KOPT-K1 (cell line): ENCODE measurements around the gene LRCH1.

Experiments used
- H3K27ac ChIP-seq: fragments of 200-600 bp; sonication (generic); 2 replicates; pipeline ENCODE4 v1.5.1; 2016; ENCODE audit warnings: antibody characterized with exemption, mild to moderate bottlenecking, low read depth, low read length; ENCODE audit not compliant: poor library complexity, severe bottlenecking
- H3K36me3 ChIP-seq: fragments of 200-600 bp; sonication (generic); 2 replicates; pipeline ENCODE4 v1.5.1; 2017; ENCODE audit warnings: antibody characterized with exemption, mild to moderate bottlenecking, low read length, moderate library complexity; ENCODE audit not compliant: insufficient read depth
- H3K9me3 ChIP-seq: fragments of 200-600 bp; sonication (generic); 2 replicates; pipeline ENCODE4 v1.5.1; 2017; ENCODE audit warnings: antibody characterized with exemption, low read length, mild to moderate bottlenecking; ENCODE audit not compliant: insufficient read depth, poor library complexity, severe bottlenecking

The LRCH1 gene

DNA sequence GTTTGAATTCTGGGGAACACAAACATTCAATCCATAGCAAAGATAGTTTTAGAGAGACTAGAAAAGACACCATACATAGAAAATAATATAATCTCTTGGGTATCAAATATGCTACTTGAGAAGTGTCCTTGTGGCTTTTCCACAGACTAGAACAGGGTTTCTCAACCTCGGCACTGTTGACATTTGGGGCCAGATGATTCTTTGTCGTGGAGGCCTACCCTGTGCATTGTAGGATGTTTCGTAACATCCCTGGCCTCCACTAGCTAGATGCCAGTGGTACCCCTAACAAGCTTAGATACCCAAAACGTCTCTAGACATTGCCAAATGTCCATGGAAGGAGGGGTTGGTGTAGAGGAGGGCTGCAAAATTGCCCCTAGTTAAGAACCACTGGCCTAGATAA is 246.2 kb downstream of the LRCH1 start:
- Histone ChIP-seq H3K9me3 (no peaks in the 10 kb centered on the region), H3K36me3 (peaks cover 9% of the 10 kb centered on the region), H3K27ac (no peak overlapping the region)

DNA sequence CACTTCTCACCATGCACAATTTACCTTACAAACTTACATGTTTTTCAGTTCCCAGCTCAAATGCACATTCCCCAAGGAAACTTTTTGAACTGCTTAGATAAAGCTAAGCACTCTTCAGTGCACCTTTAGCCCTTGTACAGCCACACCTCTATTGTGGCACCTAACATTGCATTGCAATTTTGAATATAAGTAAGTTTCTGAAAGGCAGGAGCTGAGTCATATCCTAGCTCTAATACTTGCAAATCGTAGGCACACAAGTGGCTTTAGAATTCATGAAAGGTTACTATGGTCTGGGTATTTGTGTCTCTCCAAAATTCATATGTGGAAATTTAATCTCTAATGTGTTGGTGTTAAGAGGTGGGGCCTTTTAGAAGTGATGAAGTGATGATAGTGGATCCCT is 248.9 kb downstream of the LRCH1 start:
- Histone ChIP-seq H3K36me3 (no peaks in the 10 kb centered on the region), H3K27ac (no peak overlapping the region), H3K9me3 (no peaks in the 10 kb centered on the region)
